Sigmoid colon (tissue), 7 donors: ENCODE measurements around the gene KLRF2. TPM values are rescaled to one million over a fixed set of nuclear protein-coding genes. Genes with fewer than 3 reads are reported as not detected.

Experiments
- DNase-seq: peaks from one replicate; pipeline ENCODE4 v3.0.0-alpha.2; 2019
- H3K27ac ChIP-seq, 4 donors: fragments of 200-600 bp; sonication (generic); one replicate each; pipeline ENCODE4 v1.5.1; 2016 to 2019; ENCODE audit warnings: mild to moderate bottlenecking in 1 of 4
- H3K27me3 ChIP-seq, 3 donors: fragments of 200-600 bp; sonication (generic); one replicate each; pipeline ENCODE4 v1.5.1; 2019; ENCODE audit warnings: mild to moderate bottlenecking in 1 of 3
- H3K36me3 ChIP-seq, 4 donors: fragments of 200-600 bp; sonication (generic); one replicate each; pipeline ENCODE4 v1.5.1; 2016 to 2019
- H3K4me1 ChIP-seq, 4 donors: fragments of 200-600 bp; sonication (generic); one replicate each; pipeline ENCODE4 v1.5.1; 2017 to 2019
- H3K4me3 ChIP-seq, 4 donors: fragments of 200-600 bp; sonication (generic); one replicate each; pipeline ENCODE4 v1.5.1; 2017 to 2019; ENCODE audit warnings: mild to moderate bottlenecking in 2 of 4, moderate library complexity in 1 of 4
- H3K9me3 ChIP-seq, 4 donors: fragments of 200-600 bp in 3 of 4; sonication (generic) in 3 of 4; one replicate each; pipeline versions ENCODE4 v1.5.1 to v1.6.1; 2013 to 2019
- EP300 ChIP-seq, 4 donors: sonication (generic); formaldehyde crosslinking; IDR thresholded peaks; one replicate each; pipeline ENCODE4 v1.6.1; 2017; ENCODE audit warnings: antibody characterized with exemption in 4 of 4
- POLR2A ChIP-seq, 2 donors: fragments of 450-650 bp; IDR thresholded peaks; one replicate each; pipeline ENCODE4 v1.6.1; 2016; ENCODE audit warnings: antibody characterized with exemption in 2 of 2, mild to moderate bottlenecking in 2 of 2, moderate library complexity in 2 of 2
- POLR2AphosphoS5 ChIP-seq, 4 donors: sonication (generic); formaldehyde crosslinking; IDR thresholded peaks; one replicate each; pipeline ENCODE4 v1.6.1; 2017; ENCODE audit warnings: antibody characterized with exemption in 4 of 4
- WGBS, 2 donors: extraction: QIAGEN DNeasy Blood & Tissue Kit; methylation state at CpG; one replicate each; pipeline ENCODE4 v1.1.7; 2013; 5-methylcytosine and 5-hydroxymethylcytosine counted together
- intact Hi-C: fragments of 100-400 bp; cut with DNase I; formaldehyde crosslinking; loops from one replicate; pipeline ENCODE4 v1.15.1; 2023
- polyA plus RNA-seq, 3 donors: library from polyadenylated mRNA; stranded (reverse); fragments of 200-250 nt; gene quantifications; one replicate each; pipeline ENCODE4 v1.2.3, GENCODE V29; 2013
- total RNA-seq, 4 donors: library from RNA; depleted of rRNA; stranded (reverse); fragments of >200 nt; gene quantifications; one replicate each; pipeline ENCODE4 v1.1.0, GENCODE V29; 2016
- TF ChIP-seq, protein P1 (sequence below), 4 experiments: fragments of 450-650 bp in 3 of 4; fragments of 200-600 bp in 1 of 4; IDR thresholded peaks; one replicate each; pipeline ENCODE4 v1.5.1; 2016 to 2019; ENCODE audit warnings: antibody characterized with exemption in 4 of 4, mild to moderate bottlenecking in 3 of 4, moderate library complexity in 2 of 4
- donor health status: healthy with polysubstance abuse.
- donor health status: Bipolar disorder and iron deficiency.
- donor health status: healthy.

KLRF2 gene
- total and polyA plus RNA-seq, 7 donors, result not detected

DNA sequence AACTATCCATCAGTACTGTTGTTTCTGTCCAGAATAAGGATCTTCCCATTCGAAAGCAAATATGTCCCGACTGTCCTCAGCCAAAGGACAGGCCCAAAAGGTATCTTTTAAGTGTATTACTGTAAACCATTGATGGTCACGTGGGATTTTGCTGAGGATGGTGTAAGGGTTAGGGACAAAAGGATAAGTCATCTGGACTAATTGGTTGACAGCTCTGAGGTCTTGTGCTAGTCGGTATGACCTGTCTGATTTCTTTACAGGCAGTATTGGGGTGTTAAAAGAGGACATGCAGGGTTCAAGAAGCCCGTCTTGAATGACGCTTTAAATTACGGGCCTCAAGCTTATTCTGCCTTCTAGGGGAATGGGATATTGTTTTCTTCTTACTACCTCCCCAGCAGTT, 26.5 kb downstream of the KLRF2 start:
- H3K4me3 ChIP-seq, result no peak overlapping the region
- TF ChIP-seq, protein P1, sequence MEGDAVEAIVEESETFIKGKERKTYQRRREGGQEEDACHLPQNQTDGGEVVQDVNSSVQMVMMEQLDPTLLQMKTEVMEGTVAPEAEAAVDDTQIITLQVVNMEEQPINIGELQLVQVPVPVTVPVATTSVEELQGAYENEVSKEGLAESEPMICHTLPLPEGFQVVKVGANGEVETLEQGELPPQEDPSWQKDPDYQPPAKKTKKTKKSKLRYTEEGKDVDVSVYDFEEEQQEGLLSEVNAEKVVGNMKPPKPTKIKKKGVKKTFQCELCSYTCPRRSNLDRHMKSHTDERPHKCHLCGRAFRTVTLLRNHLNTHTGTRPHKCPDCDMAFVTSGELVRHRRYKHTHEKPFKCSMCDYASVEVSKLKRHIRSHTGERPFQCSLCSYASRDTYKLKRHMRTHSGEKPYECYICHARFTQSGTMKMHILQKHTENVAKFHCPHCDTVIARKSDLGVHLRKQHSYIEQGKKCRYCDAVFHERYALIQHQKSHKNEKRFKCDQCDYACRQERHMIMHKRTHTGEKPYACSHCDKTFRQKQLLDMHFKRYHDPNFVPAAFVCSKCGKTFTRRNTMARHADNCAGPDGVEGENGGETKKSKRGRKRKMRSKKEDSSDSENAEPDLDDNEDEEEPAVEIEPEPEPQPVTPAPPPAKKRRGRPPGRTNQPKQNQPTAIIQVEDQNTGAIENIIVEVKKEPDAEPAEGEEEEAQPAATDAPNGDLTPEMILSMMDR (IDR thresholded peaks at IDR 0.05), result no peak
- no peak for TF ChIP-seq EP300 (IDR thresholded peaks at IDR 0.05)
- TF ChIP-seq POLR2AphosphoS5 (IDR thresholded peaks at IDR 0.05), result no peak
- TF ChIP-seq POLR2A (IDR thresholded peaks at IDR 0.05), result no peak
- intact Hi-C loops, result no loop called here
- no peaks in the 10 kb centered on the region for H3K4me1 ChIP-seq
- no peaks in the 10 kb centered on the region for H3K36me3 ChIP-seq
- no peak overlapping the region for H3K27ac ChIP-seq
- peaks cover 6 to 22% (median 12%) of the 10 kb centered on the region in 4 donors for H3K9me3 ChIP-seq
- DNase-seq, result no peak
- H3K27me3 ChIP-seq, result no peaks in the 10 kb centered on the region
- 93 to 94% methylated on average over 7 of the region's 7 CpGs for WGBS, 2 donors

DNA sequence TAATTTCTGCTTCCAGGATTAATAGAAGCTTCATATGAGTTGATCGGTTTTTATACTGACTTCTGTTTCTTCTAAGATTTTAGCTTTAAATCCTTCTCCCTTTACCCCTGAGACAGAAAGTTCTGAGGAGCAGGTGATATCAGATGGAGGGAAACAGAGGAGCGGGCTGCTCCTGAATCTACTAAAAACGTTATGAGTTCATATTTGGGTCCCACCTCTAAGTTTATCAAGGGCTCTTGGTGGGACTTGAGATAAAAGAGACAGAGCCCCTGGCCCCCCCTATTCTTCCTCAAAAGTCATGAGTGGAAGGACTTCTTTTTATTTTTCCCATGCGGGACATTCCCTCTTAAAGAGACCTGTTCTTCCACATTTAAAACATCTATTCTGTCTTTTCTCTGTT, 27.1 kb downstream of the KLRF2 start:
- Histone ChIP-seq H3K9me3 (peaks cover 6 to 22% (median 10%) of the 10 kb centered on the region in 4 donors), H3K4me1 (no peaks in the 10 kb centered on the region), H3K4me3 (no peak overlapping the region), H3K27me3 (no peaks in the 10 kb centered on the region), H3K36me3 (no peaks in the 10 kb centered on the region), H3K27ac (no peak overlapping the region)
- intact Hi-C loops, result no loop called here
- 91 to 94% methylated on average over 4 of the region's 4 CpGs for WGBS, 2 donors
- TF ChIP-seq EP300 (IDR thresholded peaks at IDR 0.05) (no peak), POLR2AphosphoS5 (IDR thresholded peaks at IDR 0.05) (no peak), POLR2A (IDR thresholded peaks at IDR 0.05) (no peak)
- TF ChIP-seq, protein P1 (IDR thresholded peaks at IDR 0.05), result no peak
- DNase-seq, result no peak

DNA sequence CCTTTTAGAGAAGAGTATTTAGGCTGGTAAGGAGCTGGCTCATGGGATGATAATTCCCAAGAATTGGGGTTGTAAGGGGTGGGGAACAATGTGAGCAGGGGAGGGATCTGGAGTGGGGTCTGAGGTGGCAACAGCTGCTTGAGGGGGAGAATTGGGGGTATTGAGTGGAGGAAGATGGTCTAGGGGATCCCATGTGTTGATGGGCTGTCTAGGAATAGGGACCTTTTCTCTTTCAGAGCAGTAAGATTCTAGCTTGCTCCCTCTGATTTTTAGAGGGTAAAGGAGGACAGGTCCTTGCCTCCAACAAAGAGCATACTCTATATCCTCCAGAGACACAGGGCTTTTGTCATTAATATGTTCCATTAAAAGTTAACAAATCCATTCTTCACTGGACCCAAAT, 28.4 kb downstream of the KLRF2 start:
- Histone ChIP-seq H3K27me3 (no peaks in the 10 kb centered on the region), H3K27ac (no peak overlapping the region), H3K36me3 (no peaks in the 10 kb centered on the region), H3K4me1 (no peaks in the 10 kb centered on the region), H3K9me3 (peaks cover 6 to 18% (median 10%) of the 10 kb centered on the region in 4 donors), H3K4me3 (no peak overlapping the region)
- TF ChIP-seq POLR2AphosphoS5 (IDR thresholded peaks at IDR 0.05), result no peak
- TF ChIP-seq, protein P1 (IDR thresholded peaks at IDR 0.05), result no peak
- TF ChIP-seq POLR2A (IDR thresholded peaks at IDR 0.05), result no peak
- no peak for TF ChIP-seq EP300 (IDR thresholded peaks at IDR 0.05)
- intact Hi-C loops, result no loop called here
- DNase-seq, result no peak

DNA sequence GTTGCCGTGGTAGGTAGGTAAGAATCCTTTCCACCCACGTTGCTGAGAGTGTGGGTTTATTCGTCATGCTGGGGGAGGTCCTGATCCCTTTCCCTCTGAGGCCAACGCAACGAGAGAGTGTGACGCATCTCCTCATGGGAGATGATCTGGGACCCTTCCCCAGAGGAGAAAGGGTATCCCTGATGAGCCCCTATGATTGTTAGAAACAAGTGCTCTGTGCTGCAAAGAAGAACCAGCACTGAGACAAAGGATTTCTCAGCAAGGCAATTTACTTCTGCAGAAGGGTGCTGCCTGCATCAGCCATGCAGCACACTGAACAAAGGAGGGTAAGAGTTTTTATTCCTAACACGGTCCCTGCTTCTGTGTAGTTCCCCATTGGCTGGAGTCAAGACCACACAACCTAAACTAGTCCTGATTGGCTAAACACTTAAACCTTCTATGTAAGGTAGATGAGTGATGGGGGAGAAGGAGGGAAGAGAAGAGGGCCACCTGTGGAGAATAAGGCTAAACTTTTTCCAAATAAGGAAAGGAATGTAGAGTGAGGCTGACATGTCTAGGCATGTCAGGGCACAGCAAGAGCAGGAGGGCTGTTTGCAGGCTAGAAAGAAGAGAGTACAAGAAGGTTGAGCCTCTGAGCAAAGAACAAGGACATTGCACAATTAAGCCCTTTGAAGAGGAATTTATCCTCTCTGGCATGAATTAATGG, 29.6 kb downstream of the KLRF2 start:
- H3K4me3 ChIP-seq, result no peak overlapping the region
- 83 to 87% methylated on average over 7 of the region's 7 CpGs for WGBS, 2 donors
- peaks cover 6 to 18% (median 10%) of the 10 kb centered on the region in 4 donors for H3K9me3 ChIP-seq
- intact Hi-C loops, result no loop called here
- H3K4me1 ChIP-seq, result no peaks in the 10 kb centered on the region
- no peak for DNase-seq
- no peaks in the 10 kb centered on the region for H3K27me3 ChIP-seq
- no peak for TF ChIP-seq POLR2AphosphoS5 (IDR thresholded peaks at IDR 0.05)
- no peak for TF ChIP-seq POLR2A (IDR thresholded peaks at IDR 0.05)
- TF ChIP-seq, protein P1 (IDR thresholded peaks at IDR 0.05), result no peak
- TF ChIP-seq EP300 (IDR thresholded peaks at IDR 0.05), result no peak
- no peak overlapping the region for H3K27ac ChIP-seq
- no peaks in the 10 kb centered on the region for H3K36me3 ChIP-seq

DNA sequence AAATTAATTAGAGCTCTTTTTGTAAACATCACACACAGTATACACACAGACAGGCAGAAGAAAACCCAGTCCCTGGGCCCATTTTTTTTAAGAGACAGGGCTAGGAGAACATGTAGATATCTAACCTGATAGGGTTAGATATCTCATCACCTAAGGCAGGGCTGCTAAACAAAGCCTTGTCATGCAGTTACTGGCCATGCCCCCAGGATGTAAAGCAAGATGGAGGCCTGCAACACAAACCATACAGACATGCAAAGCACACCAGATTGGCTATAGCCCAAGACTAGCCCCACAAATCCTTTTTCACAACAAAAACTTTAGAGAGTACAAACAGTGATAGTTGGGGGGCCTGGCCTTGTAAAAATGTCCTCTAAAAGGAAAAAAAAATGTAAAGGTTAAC, 30.4 kb downstream of the KLRF2 start:
- Histone ChIP-seq H3K4me3 (no peak overlapping the region), H3K36me3 (no peaks in the 10 kb centered on the region), H3K27ac (no peak overlapping the region), H3K27me3 (no peaks in the 10 kb centered on the region), H3K9me3 (peaks cover 6 to 18% (median 10%) of the 10 kb centered on the region in 4 donors), H3K4me1 (no peaks in the 10 kb centered on the region)
- TF ChIP-seq POLR2AphosphoS5 (IDR thresholded peaks at IDR 0.05) (no peak), EP300 (IDR thresholded peaks at IDR 0.05) (no peak), POLR2A (IDR thresholded peaks at IDR 0.05) (no peak)
- TF ChIP-seq, protein P1 (IDR thresholded peaks at IDR 0.05), result no peak
- intact Hi-C loops, result no loop called here
- no peak for DNase-seq
